ENCODE results near the gene UAP1L1.
"Not testable (repeated sequence)": the region's sequence is repeated elsewhere in the genome, so short reads cannot be mapped to it uniquely, and the experiment has no call there.

The UAP1L1 gene

DNA sequence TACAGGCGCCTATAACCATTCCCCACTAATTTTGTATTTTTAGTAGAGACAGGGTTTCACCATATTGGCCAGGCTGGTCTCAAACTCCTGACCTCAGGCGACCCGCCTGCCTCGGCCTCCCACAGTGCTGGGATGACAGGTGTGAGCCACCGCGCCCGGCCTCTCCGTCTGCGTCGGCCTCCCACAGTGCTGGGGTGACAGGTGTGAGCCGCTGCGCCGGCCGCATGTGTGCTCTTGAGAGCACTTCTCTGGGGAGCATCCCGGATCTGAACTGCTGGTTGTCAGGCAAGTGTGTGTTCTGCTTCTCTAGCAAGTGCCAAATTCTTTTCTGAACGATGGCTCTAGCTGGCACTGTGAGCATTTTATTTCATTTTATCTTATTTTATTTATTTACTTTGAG lies 19.8 kb upstream of the UAP1L1 start:
- no peak for DNase-seq

DNA sequence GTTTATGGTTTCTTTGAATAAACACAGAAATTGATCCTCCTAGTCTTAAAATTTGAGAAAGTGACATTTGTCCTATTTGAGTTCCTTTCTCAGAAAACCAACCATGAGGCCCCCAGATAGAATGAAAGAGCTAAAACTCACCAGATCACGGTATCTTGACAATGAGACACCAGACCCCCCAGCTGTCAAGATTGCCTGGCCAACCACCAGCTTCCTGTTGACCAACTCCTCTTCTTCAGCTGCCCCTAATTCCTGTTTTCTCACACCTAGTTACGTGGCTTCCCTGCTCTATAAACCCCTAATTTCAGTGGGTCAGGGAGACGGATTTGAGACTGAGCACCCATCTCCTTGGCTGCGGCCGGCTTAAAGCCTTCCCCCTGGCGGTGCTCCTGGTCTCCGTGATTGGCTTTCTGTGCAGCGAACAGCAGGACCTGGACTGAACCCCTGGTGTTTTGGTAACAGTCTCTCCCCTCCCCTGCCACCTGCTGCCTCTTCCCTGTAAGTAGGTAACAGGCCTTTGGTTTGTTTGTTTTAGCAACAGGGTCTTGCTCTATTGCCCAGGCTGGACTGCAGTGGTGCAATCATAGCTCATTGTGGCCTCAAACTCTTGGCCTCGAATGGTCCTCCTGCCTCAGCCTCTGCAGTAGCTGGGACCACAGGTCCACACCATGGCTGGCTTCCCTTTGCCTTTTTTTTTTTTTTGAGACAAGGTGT lies 18.6 kb upstream of the UAP1L1 start:
- DNase-seq = no peak

DNA sequence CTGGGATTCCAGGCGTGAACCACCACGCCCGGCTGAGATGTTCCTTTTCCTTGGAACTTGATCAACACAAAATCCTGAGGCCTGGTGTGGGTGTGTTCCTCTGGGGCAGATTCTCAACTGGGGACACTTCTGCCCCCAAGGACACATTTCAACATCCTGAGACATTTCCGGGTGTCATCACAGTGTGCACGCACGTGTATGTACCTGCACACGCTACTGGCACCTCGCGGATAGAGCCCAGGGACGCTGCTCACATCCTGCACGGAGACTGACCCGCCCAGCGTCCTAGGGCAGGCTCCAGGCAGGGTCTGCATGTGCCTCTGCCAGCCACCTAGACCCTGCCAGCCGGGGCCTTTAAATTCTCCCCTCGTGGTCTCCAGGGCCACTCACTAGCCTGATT lies 14.9 kb upstream of the UAP1L1 start:
- DNase-seq = no peak

DNA sequence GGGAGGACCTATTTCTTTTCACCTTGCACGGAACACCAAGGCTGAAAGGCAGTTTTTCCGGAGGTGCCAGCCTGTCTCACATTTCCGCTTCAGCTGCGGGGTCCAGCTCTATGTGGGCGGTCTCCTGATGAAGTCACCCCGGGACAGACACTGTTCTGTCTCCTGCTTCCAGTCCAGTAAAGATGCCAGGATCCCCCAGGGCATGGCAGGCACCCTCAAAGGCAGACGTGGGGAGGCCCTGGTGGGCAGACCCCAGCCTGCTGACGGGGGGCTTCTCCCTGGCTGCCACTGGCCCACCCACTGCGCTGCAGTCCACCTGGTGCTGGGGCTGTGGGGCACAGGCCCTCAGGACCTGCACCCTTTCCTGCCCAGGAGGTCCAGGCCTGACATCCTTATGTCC lies 14.5 kb upstream of the UAP1L1 start:
- not testable (repeated sequence) for DNase-seq

DNA sequence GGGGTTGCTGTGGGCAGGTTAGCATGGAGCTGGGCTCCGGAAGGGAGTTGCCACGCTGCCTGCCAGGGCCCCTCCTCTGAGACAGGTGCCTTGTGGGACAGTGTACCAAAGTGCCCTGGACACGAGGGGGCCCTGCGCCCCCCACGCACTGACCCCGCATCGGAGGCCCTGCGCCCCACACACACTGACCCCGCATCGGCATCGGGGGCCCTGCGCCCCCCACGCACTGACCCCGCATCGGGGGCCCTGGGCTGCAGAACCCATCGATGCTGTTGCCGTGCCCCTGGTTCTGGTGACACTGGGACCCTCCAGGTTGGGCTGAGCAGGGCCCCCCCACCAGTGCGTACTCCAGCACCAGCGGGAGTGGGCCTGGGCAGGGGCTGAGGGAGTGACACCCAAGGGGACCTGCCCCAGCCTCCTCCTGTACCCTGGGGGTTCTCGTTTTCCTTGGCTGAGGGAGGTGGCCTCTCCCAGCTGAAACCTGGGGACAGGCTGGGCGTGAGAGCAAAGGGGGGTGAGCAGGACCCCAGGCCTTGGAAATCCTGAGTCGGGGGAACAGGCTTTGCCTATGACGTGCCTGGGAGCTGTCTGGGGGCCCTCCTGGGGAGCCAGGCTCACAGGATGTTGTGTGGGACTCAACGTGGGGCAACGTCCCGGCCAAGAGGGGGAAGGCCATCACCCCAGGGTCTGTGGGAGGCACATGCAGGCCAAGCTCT lies 13.8 kb upstream of the UAP1L1 start:
- DNase-seq = no peak

DNA sequence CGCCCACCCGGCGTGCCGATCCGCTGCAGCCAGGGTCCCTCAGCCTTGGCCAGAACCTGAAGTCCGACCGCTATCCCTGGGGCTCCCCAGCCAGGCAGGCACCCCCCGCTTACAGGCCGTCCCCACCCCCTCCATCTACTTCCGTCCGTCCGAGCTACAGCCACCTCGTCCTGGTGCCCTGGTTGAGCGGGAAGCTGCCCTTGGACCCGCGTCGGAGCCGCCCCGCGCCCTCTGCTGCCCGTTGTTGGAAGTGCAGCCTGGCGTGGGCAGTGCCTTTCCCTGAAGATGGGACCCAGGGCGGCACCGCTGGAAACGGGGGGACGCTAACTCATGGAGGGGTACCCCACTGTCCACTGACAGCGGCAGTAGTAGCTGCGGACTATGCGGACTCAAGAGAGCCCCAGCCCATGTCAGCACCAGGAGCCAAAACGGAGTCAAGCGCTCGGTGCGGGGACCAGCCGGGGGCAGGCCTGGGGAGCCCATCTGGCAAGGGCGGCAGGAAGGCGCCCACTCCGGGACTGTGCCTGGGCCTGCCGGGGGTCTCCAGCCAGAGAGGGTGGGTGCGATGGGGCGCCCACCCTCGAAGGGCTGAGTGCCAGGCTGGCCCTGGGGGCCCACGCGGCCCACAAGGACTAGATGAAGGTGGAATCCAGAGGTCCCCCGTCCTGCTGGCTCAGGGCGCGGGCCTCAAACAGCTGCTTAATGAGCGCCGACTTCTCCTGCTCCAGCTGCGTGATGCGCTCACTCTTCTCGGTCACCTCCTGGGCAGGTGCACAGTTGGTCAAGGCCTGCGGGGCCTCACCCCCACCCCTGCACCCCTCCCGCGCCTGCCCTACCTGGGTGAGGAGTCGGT lies 13.1 kb upstream of the UAP1L1 start:
- DNase-seq = peak; percentile 29

DNA sequence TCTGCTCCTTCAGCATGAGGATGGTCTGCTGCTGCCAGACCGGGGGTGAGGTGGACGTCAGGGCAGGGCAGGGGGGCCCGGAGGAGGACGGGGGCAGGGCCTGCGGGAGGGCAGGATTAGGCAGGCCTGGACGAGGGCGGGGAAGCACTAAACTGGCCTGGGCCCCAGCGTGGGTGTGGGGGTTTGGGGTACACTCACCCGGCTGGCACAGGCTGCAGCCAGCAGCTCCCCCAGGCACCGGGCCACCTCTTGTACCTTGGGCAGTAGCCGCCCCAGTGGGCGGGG lies 12.5 kb upstream of the UAP1L1 start:
- no peak for DNase-seq

DNA sequence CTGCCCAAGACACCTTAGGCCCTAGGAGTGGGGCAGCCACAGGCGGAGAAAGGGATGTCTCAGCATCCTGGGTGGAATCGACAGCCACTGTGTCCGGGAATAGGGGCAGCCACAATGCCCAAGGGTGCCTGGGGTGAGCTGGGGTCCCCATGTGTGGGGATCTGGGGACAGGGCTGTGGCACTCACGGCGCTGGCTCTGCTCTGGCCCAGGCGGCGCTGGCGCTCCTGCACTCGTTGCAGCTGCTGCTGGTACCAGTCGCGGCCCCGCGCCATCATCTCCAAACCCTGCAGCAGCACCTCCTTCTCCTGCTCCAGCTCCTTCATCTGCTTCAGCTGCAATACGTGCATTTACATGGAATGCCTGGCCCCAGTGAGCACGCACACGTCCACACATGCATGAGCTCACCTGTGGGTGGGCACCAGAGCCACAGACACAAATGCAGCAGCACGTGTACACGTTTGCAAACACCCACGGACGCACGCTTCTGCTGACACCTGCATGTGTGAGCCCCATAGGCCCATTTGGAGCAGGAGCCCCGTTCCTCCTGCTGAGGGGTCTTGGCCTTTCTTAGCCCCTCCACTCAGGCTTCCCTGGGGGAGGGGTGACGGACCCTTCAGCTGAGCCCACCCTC lies 11.9 kb upstream of the UAP1L1 start:
- no peak for DNase-seq

DNA sequence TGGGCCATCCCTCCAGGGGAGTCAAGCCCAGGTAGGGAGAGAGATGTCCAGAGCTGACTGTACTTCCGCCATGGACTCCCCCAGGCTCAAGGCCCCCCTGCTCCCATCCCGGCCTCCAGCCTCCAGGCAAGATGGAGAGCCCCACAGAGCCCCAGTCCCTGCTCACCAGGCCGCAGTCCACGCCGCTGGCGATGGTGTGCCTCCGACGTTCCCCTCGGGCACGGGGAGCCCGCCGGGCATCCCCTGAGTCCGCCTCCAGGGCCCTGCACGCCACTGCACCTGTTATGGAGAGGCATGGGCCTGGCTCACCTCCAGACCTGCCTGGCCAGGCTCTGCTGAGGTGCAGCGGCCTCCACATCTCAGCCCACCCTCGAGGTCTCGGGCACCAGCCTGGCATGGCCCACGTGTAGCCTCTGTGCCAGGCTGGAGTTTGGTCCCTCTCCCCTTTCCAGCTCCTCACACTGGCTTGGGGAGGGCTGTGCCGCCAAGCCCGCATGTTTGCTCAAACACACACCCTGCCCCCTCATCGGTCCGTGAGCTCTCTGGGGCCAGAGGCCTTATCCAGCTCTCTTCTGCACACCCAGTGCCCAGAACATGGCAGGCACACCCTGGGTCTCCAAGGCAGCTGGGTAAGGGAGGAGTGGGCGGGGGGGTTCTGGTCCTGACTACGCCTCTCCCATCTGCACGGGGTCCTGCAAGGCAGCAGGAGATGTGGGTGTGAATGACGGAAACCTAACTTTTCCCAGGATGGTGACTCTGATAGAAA lies 11.0 kb upstream of the UAP1L1 start:
- DNase-seq = no peak

DNA sequence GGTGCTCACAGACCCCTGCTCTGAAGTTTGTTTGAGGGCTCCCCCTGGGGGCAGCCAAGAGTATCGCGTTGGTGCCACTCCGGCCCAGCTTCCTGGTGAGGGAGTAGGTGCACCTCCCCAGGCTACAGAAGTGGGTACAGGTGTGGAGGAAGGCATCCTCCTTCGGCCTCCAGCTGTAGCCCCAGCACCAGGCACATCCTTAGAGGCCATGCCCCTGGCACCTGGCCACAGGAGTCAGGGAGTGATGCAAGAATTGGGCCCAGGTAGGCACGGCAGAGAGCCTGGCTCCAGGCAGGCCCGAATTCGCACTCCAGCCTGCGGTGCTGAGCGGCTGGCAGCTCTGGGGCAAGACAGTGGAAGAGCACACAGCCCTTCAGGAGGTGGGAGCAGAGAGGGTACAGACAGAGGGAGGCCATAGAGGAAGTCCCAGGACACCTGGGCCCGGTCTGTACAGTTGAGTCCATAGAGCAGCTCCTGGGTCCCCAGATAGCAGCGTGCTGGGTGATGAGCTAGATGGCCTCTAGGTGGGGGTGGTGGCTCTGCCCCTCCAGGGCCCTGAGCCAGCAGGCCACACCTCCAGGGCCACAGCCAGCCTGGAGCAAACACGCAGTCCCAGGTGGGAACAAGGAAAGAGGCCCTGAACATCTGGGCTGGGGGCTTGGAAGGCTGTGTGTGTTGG lies 9.3 kb upstream of the UAP1L1 start:
- peak; percentile 31 for DNase-seq

DNA sequence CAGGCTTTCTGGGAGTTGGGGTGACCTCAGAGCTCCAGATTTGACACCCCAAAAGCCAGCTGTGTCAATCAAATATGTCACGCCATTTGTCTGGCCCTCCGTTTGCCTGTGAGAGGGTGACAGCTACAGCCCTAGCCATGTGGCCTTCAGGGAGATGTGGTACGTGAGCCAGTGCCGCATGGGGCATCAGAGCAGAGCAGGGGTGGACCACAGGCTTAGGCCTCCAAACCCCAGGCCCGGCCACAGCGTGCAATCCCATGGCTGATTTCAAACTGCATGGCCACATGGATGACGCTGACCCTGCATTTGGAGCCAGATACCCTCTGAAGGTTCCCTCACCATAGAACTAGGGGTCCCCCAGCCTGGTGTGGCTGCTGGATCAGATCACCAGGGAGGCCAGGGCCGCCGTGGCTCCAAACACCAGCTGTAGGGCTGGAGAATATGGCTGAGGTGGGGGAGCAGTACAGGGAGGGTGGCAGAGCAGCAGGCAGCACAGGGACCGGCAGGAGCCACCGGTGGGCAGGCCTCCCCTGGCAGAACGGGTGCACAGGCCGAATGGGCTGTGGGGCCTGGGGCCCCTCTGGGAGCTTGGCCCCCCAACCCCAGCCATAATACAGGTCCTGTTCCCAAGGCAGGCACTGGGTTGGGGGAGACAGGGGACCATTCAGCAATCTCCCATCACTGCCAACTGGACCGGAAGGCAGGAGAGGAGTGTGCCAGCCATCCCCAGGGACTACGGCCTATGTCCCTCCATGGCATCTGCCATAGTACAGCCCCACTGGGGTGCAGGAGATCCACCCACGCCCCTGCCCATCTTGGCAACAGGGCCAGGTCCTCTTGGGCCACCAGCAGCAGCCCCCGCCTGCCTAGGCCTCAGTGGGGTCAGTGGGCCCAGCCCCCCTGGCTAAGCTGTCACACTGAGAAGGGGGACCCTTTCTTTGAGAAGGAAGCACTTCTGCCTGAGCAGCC lies 8.5 kb upstream of the UAP1L1 start:
- no peak for DNase-seq

DNA sequence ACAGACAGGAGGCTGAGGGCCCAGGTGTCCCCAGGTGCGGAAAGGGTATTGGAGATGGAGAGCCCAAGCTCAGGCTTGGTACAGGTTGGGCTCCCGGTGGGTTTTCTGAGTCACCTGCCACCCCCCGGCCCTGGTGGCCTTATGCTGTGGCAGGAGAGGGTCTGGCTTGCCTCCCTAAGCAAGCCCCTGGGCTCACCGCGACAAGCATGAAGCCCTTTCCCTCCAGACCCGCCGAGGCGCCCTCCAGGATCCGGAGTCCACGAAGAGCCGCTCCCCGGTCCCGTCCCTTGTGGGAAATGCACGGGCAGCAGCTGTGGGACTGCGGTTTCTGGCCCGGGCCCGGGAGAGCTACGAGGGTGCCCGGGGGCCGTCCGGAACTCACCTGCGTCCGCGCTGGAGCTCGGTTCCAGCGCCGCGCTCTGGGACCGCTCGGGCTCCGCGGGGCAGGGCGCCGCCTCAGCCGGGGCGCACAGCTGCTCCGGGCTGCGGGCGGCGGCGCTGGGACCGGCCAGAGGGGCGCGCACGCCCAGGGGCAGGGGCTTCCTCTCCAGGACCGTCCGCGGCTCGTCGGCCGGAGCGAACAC lies 7.7 kb upstream of the UAP1L1 start:
- no peak for DNase-seq

DNA sequence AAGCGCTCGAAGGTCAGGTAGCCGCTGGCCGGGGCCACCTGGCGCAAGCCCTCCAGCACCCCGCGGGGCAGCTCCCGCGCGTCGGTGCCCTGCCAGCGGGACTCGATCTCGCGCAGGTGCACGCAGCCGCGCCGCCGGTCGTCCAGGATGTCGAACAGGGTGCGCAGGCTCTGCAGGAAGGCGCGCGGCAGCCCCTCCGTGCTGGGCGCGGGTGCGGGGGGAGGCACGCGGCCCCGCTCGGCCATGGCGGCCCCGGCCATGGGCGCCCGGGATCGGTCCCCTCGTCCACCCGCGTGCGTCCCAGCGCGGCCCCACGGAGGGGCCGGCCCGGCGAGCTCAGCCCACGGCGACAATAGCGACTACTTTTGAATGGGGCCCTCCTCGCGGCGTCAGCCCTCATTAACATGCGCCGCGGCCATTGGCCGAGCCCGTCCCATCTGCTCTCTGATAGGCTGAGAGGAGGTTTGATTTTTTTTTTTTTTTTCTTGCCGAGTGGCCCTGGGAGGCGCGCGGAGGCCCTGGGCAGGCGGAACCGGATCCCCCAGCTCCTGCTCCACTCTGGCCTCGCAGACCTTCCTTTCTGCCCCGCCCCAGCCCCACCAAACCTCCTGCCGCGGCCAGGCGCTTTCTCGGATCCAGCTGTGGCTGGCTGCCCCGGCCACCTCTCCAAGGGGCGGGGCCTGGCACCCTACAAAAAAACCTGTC lies 7.0 kb upstream of the UAP1L1 start, which contains the start of gene SAPCD2:
SAPCD2 (minus strand) TSS at position 357 of the 705 bp plus-strand sequence; CDS start at position 260, 97 bp downstream.
- peak; percentile 76 for DNase-seq

DNA sequence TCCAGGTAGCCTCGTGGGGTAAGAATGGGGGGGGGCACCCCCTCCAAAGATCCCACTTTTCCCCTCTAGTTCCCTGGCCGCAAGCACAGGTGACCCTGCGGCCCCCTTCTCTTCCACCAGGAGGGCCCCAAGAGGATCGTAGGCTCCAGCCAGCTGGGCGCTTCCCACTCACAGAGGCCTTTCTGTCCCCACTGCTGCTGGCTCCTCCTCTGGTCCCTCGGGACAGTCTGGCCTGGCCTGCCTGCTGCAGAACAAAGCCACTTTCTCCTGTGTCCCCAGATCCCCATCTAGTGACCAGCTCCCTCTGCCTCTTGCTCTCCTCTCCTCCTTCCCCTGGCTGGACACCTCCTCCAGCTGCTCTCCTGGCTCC lies 6.4 kb upstream of the UAP1L1 start:
- DNase-seq = no peak

DNA sequence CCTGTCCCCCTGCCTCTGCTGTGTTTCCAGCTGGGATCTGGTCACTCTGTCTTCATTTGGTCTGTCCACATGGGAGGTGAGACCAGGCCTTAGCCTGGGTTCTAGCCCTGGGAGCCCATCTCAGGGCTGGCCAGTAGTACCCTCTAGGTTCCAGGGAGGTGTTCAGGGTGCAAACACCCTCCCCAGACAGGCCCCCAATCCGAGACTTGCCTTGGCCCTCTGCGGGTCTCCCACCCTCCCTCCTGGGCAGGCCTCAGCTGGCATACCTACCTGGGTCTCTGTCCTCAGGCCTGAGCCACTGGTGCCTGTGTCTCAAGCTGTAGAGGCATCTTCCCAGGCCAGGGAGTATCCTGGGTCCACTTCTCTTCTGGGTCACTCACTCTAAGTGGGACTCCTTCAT lies 6.0 kb upstream of the UAP1L1 start:
- DNase-seq = no peak

DNA sequence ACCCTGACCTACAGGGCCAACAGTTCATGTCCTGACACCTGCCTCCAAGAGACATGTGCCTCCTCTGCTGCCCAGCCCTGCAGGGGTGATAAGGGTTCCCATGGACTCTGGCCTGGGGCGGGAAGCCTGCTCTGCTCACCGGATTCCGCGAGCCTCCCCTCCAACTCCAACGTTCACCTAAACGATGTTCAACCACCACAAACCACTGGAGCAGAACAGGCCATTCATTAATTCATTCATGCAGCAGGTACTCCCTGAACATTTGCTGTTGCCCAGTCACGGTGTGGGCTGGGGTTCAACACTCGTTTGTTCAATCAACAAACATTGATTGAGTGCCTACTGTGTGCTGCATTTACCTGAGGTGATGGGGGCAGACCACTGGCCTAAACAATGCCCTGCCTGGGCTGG lies 3.3 kb upstream of the UAP1L1 start:
- DNase-seq = no peak

DNA sequence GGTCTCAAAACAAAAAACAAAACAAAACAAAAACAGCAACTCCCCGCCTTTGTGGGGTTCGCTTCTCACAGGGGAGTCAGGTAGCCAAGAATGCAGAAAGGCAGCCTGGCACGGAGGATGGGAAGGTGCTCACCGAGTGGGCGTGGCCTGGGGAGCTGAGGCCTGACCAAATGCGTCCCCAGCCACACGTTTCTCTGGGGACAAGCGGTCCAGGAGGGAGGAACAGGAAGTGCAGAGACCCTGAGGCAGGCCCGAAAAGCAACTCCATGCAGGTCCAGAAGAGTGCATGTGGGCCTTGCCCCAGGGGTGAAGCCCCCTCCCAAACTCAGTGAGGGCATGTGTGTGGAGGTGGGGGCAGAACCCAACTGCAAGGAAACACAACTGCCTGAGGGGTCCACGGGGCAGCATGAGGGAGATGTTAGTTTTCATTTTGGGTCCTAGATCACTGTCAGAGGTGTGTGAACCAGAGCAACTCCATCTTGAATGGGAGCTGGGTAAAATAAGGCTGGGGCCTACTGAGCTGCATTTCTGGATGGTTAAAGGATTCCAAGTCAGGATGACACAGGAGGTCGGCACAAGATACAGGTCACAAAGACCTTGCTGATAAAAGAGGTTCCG lies 2.6 kb upstream of the UAP1L1 start:
- no peak for DNase-seq

DNA sequence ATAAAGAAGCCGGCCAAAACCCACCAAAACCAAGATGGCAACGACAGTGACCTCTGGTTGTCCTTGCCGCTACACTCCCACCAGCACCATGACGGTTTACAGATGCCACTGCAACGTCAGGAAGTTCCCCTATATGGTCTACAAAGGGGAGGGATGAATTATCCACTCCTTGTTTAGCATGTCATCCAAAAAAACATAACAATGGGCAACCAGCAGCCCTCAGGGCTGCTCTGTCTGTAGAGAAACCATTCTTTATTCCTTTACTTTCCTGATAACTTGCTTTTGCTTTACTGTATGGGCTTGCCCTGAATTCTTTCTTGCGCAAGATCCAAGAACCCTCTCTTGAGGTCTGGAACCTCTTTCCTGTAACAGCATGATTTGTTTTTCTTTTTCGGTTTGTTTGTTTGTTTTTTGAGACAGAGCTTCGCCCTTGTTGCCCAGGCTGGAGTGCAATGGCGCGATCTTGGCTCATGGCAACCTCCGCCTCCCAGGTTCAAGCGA lies 2.0 kb upstream of the UAP1L1 start:
- no peak for DNase-seq

DNA sequence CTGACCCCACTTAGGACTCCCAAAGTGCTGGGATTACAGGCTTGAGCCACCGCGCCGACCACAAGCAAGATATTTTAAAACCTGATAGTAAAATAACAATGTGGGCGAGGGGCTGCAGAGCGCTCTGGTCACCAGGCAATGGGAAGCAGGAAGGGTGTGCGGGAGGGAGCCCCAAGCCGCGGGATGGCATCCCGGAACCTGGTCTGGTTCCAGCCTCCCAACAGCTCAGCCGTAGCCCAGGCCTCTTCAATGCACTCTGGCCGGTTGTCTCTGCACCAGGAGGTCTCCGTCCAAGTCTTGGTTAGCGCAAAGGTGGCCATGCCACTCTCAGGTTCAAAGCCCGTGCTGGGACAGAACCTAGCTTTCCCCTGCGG lies 694 bp upstream of the UAP1L1 start:
- DNase-seq = no peak

All from activated gamma-delta T cell (primary cell).